ENCODE results near the gene SRA1. TPM values are rescaled to one million over a fixed set of nuclear protein-coding genes. Genes with fewer than 3 reads are reported as not detected.

The SRA1 gene
- total RNA-seq, 1 donor: 40.6 TPM

GRCh38 chr5:140554454-140554853, 2.8 kb downstream of the SRA1 start:
- H3K4me3 ChIP-seq (ENCODE audit: low read depth, low read length): no peak overlapping the region
- TF ChIP-seq CTCF (IDR thresholded peaks at IDR 0.05; ENCODE audit: insufficient read depth, low read depth, low read length): no peak
- peak; percentile 83 for DNase-seq (ENCODE audit: low read depth)

GRCh38 chr5:140553657-140554056, 3.6 kb downstream of the SRA1 start:
- no peak overlapping the region for H3K4me3 ChIP-seq (ENCODE audit: low read depth, low read length)
- DNase-seq (ENCODE audit: low read depth): no peak
- no peak for TF ChIP-seq CTCF (IDR thresholded peaks at IDR 0.05; ENCODE audit: insufficient read depth, low read depth, low read length)

- no peak overlapping the region for H3K4me3 ChIP-seq (ENCODE audit: low read depth, low read length)
- DNase-seq (ENCODE audit: low read depth): no peak
- TF ChIP-seq CTCF (IDR thresholded peaks at IDR 0.05; ENCODE audit: insufficient read depth, low read depth, low read length): no peak
These were observed 5.4 kb downstream of the SRA1 start for GRCh38 chr5:140551872-140552271.

GRCh38 chr5:140550147-140551079, 6.9 kb downstream of the SRA1 start:
- no peak for TF ChIP-seq CTCF (IDR thresholded peaks at IDR 0.05; ENCODE audit: insufficient read depth, low read depth, low read length)
- H3K4me3 ChIP-seq (ENCODE audit: low read depth, low read length): no peak overlapping the region
- no peak for DNase-seq (ENCODE audit: low read depth)

GRCh38 chr5:140549237-140550144, 7.8 kb downstream of the SRA1 start:
- DNase-seq (ENCODE audit: low read depth): peak; percentile 76
- no peak overlapping the region for H3K4me3 ChIP-seq (ENCODE audit: low read depth, low read length)
- TF ChIP-seq CTCF (IDR thresholded peaks at IDR 0.05; ENCODE audit: insufficient read depth, low read depth, low read length): no peak

GRCh38 chr5:140548791-140549190, 8.5 kb downstream of the SRA1 start:
- no peak for DNase-seq (ENCODE audit: low read depth)
- no peak for TF ChIP-seq CTCF (IDR thresholded peaks at IDR 0.05; ENCODE audit: insufficient read depth, low read depth, low read length)
- no peak overlapping the region for H3K4me3 ChIP-seq (ENCODE audit: low read depth, low read length)

All from fibroblast of villous mesenchyme (primary cell).